Right ventricle myocardium superior (tissue), 1 donor: ENCODE data around the gene SLC17A7. TPM values are rescaled to one million over a fixed set of nuclear protein-coding genes. Genes with fewer than 3 reads are reported as not detected.

ENCODE experiments used
- ATAC-seq: fragments of 200-7000 bp; cut with Tn5 transposase; one replicate; pipeline ENCODE4 v1.9.1; 2020; ENCODE audit warnings: mild to moderate bottlenecking; ENCODE audit not compliant: poor library complexity
- DNase-seq: peaks from one replicate; pipeline ENCODE4 v3.0.0-alpha.2; 2020
- intact Hi-C: fragments of 100-400 bp; cut with DNase I; formaldehyde crosslinking; loops from one replicate; pipeline ENCODE4 v1.11.2; 2022
- long read RNA-seq: library from polyadenylated mRNA; unstranded; transcript quantifications from one replicate; pipeline ENCODE4 v2.0.0, GENCODE V29; 2021
- total RNA-seq: library from RNA; stranded (reverse); fragmentation: NEBNext Ultra II Directional; extraction: Animal tissue kit (Norgen Biotek cat#: 25700); gene quantifications from one replicate; pipeline ENCODE4 v1.2.1, GENCODE V29; 2021
- donor health status: DM: no; HTN: yes; CAD: no; lungs with severe emphysema.

SLC17A7 gene
- 1.8 TPM for total RNA-seq
- long read RNA-seq, partial matches to known transcripts: 0 of 1 reads
- long read RNA-seq, other reads (novel, unspliced or antisense): 0 of 1 reads

DNA sequence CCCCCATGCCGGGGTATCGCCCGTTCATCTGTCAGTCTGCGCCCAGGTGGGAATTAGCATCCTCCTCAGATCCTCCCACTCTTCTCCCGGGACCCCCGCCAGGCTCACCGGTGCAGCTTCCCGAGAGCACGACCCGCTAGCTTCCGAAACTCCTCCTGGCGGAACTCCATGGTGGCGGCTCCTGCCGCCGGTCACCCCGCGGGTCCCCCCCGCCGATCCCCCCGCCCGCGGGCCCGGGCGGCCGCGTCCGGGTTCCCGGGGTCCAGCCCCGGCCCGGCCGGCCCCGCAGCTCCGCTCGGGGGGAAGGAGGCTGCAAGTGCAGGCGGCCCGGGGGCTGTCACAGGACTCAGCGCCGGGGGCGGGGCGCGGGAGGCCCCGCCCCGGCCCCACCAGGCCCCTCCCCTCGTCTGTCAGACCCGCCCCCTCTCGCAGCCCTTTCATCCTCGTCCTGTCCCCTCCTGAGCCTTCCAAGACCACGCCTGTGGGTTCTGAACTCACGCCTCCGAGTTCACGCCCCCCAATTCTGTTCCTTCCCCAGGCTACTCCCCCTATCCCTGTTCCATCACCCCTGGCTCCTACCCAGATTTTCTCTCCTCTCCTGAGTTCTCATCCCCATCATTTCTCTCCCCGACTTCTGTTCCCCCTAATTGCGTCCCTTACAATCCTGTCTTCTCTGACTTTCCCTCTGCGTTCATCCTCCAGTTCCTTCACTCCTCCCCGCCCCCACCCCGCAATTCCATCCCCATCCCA, at the start of gene SLC17A7:
SLC17A7 (minus strand) TSS at position 318 of the 750 bp plus-strand sequence; CDS start at position 170, 148 bp downstream.
- intact Hi-C loops: loop anchor here (5.0 kb wide), 1 partner anchor 214 kb away; no protein-coding TSS in a partner anchor
- peak; percentile 73 for DNase-seq
- peak; percentile 8 for ATAC-seq

- no peak for ATAC-seq
- no peak for DNase-seq
- intact Hi-C loops: no loop called here
Measured at GRCh38 chr19:49490287-49491029, 49.1 kb upstream of the SLC17A7 start.

DNA sequence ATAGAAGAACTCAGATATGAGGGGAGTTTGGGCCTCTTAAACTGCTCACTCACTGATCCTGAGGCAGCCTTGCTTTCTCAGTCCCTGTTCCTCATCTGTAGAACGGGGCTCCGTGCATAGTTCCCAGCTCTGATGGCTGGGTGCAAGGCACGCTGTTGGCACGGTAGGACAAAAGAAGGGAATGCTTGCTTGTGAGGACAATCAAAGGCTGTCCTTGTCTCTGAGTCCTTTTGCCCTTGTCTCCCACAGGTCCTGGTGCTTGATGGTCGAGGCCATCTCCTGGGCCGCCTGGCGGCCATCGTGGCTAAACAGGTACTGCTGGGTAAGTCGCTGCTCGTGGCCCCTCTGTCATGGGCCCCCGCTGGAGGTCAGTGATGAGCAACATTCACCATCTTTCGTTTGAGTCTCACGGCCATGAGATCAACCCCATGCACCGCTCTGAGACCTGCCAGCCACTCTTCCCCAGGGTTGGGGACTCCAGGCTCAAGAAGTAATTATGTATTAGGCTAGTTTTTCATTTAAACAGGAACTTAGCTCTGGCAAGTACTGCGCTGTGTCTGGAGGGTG, 48.4 kb upstream of the SLC17A7 start:
- DNase-seq: no peak
- ATAC-seq: no peak
- intact Hi-C loops: no loop called here

GRCh38 chr19:49488863-49489537, 47.7 kb upstream of the SLC17A7 start:
- DNase-seq (no peak), ATAC-seq (no peak)
- intact Hi-C loops: no loop called here

DNA sequence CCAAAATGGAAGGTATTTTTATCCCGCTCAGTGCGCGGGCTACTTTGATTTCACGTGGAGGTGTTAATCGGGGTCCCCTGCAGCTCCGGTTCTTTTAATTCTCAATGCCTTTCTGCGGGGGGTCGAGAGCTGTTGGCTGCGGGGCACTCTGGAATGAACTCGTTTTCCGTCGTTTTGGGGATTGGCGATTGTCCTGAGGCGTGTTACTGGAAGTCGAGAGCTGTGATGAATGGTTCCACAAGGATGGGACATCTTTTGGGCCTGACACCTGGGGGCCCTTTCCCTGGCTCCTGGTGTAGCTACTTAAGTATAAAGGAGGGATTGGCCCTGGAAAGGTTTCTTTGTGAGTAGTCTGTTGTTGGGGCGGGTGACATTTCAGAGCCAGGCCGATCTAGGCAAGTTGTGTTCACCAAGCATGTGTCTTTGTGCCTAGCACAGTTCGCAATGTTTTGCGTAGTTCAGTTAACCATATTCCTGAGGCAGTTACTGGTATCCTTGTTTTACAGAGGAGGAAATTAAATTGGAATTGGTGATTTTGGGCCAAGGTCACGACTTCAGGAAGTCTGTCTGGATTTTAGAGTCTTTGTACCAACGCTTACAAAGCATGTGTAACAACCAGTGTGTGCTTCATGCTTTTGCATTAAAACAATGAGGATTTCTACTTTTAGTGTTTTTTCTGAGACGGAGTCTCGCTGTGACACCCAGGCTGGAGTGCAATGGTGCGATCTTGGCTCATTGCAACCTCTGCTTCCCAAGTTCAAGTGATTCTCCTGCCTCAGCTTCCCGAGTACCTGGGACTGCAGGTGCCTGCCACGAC, 46.9 kb upstream of the SLC17A7 start:
- DNase-seq (no peak), ATAC-seq (no peak)
- intact Hi-C loops: no loop called here

DNA sequence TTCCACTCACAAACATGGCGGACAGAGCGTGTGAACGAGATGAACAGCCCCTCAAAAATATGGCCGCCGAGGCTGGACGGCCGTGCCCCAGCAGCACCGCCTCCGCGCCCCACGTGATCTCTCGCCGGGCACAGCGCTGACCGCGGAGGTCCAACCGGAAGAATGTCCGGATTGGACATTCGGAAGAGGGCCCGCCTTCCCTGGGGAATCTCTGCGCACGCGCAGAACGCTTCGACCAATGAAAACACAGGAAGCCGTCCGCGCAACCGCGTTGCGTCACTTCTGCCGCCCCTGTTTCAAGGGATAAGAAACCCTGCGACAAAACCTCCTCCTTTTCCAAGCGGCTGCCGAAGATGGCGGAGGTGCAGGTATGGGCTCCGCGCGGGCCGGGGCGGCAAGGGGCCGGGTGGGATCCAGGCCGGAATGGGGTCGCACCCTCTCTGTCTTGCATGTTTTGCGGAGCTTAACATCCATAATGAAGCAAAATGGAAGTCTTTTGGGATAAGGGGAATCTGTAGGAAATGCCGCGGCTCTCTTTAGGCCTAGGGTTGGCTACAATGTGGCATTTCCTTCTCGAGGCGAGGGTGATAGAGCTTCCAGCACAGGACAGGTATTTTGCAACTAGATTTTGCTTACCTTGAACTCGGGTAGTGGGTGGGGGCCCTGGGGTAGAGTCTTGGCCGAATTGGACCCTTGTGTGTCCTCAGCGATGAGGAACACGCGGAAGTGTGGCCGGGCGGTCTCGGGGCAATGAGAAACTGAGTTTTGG, 46.1 kb upstream of the SLC17A7 start, which contains the start of gene RPL13A:
RPL13A (plus strand) TSS at position 332 of the 769 bp plus-strand sequence; CDS start at position 354, 22 bp downstream.
- intact Hi-C loops: no loop called here
- DNase-seq: peak; percentile 100
- ATAC-seq: peak; percentile 98

DNA sequence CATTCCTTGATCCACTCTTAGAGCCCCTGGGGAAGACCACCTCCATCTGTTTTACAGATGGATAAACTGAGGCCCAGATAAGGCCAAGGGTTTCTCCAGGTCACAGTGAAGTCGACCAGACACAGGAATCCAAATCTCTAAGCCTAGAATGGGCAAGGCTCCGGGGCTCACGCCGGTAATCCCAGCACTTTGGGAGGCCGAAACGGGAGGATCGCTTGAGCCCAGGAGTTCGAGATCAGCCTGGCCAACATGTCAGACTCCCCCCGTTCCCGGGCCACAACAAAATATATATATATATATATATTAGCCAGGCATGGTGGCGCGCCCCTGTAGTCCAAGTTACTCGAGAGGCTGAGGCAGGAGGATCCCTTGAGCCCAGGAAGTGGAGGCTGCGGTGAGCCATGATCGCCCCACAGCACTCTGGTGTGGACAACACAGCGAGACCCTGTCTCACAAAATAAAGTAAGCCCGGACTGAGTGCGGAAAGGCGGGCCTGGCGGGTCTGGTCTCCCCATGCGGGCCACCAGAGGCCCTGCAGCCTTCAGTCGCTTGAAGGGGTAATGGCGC, 45.5 kb upstream of the SLC17A7 start:
- ATAC-seq: no peak
- DNase-seq: no peak
- intact Hi-C loops: no loop called here

DNA sequence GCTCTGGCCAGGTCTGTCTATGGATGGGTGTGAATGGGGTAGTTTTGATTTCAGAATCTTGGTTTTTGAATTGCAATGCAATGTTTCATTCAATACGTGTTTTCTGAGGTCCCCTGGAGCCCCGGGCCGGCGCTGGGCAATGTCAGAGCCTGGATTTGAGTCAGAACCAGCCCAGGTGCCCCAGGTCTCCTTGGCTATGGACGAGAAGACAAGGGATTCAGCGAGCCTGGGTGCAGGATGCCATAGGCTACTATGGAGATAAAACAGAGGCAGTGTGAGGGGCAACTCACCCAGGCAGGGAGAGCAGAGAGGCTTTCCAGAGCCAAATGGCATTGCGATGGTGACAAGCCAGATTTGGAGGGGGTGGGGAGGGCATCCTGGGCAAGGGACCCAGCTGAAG, 44.9 kb upstream of the SLC17A7 start:
- ATAC-seq (no peak), DNase-seq (no peak)
- intact Hi-C loops: no loop called here

DNA sequence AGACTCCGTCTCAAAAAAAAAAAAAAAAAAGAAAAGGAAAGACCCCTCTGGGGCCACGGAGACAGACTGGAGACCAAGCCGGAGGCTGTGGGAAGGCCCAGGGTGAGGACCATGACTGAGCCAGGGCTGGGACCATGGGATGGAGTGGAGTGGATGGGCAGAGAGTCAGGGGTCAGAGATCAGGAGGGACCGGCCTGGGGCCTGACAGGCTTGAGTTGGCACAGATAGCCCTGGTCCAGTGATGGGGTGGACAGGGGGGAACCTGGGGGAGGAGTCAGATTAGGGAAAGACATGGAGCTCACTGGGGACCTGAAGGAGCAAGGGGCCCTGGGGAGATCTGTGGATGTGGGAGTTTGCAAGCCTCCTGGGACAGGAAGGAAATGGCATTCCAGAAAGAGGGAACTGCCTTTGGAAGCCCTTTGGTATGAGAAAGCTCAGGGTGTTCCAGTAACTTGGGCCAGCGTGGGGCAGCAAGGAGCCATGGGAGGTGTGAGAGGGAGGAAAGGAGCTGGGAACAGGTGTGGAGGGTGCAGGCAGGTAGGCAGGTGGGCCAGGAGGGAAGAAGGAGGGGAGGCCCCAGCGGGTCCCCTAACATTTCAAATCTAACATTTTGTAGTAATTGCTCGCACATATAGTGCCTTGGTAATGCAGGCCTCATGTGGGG, 39.8 kb upstream of the SLC17A7 start:
- intact Hi-C loops: no loop called here
- no peak for ATAC-seq
- no peak for DNase-seq

DNA sequence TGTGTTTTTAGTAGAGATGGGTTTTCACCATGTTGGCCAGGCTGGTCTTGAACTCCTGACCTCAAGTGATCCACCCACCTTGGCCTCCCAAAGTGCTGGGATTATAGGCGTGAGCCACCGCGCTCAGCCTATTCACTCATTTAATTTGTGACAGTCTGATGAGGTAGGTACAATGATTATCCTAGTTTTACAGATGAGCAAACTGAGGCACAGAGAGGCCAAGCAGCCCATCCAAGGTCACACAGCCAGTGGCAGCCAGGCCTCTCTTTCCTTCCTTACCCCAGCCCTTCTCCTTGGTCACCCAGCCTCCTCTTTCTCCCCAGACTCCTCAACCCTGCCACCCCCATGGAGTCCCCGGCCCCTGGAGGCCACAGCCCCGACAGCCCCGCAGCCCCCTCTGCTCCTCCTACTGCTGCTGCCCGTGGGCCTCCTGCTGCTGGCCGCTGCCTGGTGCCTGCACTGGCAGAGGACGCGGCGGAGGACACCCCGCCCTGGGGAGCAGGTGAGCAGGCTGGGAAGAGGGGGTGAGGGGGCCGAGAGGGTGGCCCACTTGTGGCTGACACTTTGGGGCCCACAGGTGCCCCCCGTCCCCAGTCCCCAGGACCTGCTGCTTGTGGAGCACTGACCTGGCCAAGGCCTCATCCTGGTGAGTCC, 38.8 kb upstream of the SLC17A7 start:
- intact Hi-C loops: no loop called here
- ATAC-seq: no peak
- DNase-seq: no peak

GRCh38 chr19:49475995-49476880, 34.9 kb upstream of the SLC17A7 start:
- no peak for DNase-seq
- ATAC-seq: no peak
- intact Hi-C loops: no loop called here

GRCh38 chr19:49475191-49475917, 34.0 kb upstream of the SLC17A7 start:
- intact Hi-C loops: no loop called here
- ATAC-seq: no peak
- no peak for DNase-seq

GRCh38 chr19:49474542-49474924, 33.2 kb upstream of the SLC17A7 start:
- DNase-seq: no peak
- no peak for ATAC-seq
- intact Hi-C loops: no loop called here

- intact Hi-C loops: no loop called here
Measured at GRCh38 chr19:49473868-49474541, 32.7 kb upstream of the SLC17A7 start, which contains the start of gene FLT3LG. TSS of gene FLT3LG (plus strand) at chr19:49474215. CDS start at chr19:49474640, 425 bp downstream.

More at GRCh38 chr19:49473868-49474541, 32.7 kb upstream of the SLC17A7 start, which contains the start of gene FLT3LG:
- ATAC-seq (peak; percentile 83), DNase-seq (peak; percentile 87)
